ENCODE results near the gene NHERF2.
"Not testable (repeated sequence)": the region's sequence is repeated elsewhere in the genome, so short reads cannot be mapped to it uniquely, and the experiment has no call there.

Gene NHERF2

GRCh38 chr16:2028146-2028545, 1.4 kb downstream of the NHERF2 start:
- DNase-seq (ENCODE audit: low spot score): no peak

- DNase-seq (ENCODE audit: low spot score): no peak
Observed at GRCh38 chr16:2028620-2029220, 2.0 kb downstream of the NHERF2 start.

- DNase-seq (ENCODE audit: low spot score): no peak
Observed at GRCh38 chr16:2029350-2029749, 2.6 kb downstream of the NHERF2 start.

- no peak for DNase-seq (ENCODE audit: low spot score)
Observed at GRCh38 chr16:2030036-2030435, 3.3 kb downstream of the NHERF2 start.

- DNase-seq (ENCODE audit: low spot score): no peak
Observed at GRCh38 chr16:2031081-2031577, 4.4 kb downstream of the NHERF2 start.

- DNase-seq (ENCODE audit: low spot score): no peak
Observed at GRCh38 chr16:2032285-2033056, 5.8 kb downstream of the NHERF2 start.

- DNase-seq (ENCODE audit: low spot score): peak; percentile 89
Observed at GRCh38 chr16:2033057-2033908, 6.6 kb downstream of the NHERF2 start.

GRCh38 chr16:2033909-2034695, 7.4 kb downstream of the NHERF2 start:
- not testable (repeated sequence) for DNase-seq (ENCODE audit: low spot score)

- DNase-seq (ENCODE audit: low spot score): no peak
Observed at GRCh38 chr16:2034696-2035430, 8.2 kb downstream of the NHERF2 start.

- no peak for DNase-seq (ENCODE audit: low spot score)
Observed at GRCh38 chr16:2035431-2036199, 8.9 kb downstream of the NHERF2 start.

GRCh38 chr16:2036200-2036966, 9.7 kb downstream of the NHERF2 start:
- no peak for DNase-seq (ENCODE audit: low spot score)

GRCh38 chr16:2037115-2037514, 10.4 kb downstream of the NHERF2 start:
- no peak for DNase-seq (ENCODE audit: low spot score)

- no peak for DNase-seq (ENCODE audit: low spot score)
Observed at GRCh38 chr16:2037647-2038381, 11.1 kb downstream of the NHERF2 start.

- DNase-seq (ENCODE audit: low spot score): no peak
Observed at GRCh38 chr16:2038382-2039231, 11.9 kb downstream of the NHERF2 start.

GRCh38 chr16:2039274-2040031, 12.8 kb downstream of the NHERF2 start:
- no peak for DNase-seq (ENCODE audit: low spot score)

GRCh38 chr16:2040041-2040786, 13.5 kb downstream of the NHERF2 start:
- DNase-seq (ENCODE audit: low spot score): no peak
